Heart left ventricle (tissue), 13 donors: ENCODE measurements around the gene DAAM1.

ENCODE experiments used
- CTCF ChIP-seq, 12 donors: fragments of 200-600 bp; sonication (generic) in 4 of 12; IDR thresholded peaks; one replicate each; pipeline versions ENCODE4 v1.5.0 to v1.8.0; 2018 to 2022; ENCODE audit warnings: antibody characterized with exemption in 12 of 12, mild to moderate bottlenecking in 5 of 12
- POLR2A ChIP-seq, 2 donors: fragments of 450-650 bp; IDR thresholded peaks; one replicate each; pipeline ENCODE4 v1.6.1; 2017; ENCODE audit warnings: antibody characterized with exemption in 2 of 2, mild to moderate bottlenecking in 2 of 2, moderate library complexity in 2 of 2
- donor health status: ischemic (EF 13 %, LVEDD 7.1; RV severe dilation, severe dysfunction).
- donor health status: DM: no; HTN: yes; CAD: no.
- donor health status: DM: no; HTN: no; CAD: no.
- donor health status: ischemic (EF 25% LVEDD 6.9; RV normal size, moderate dysfunction).
- donor health status: ischemic (EF 25% LVEDD 5.7; RV mildly dilated, moderate dysfunction).
- donor health status: ischemic (EF 35%, LVEDD 5.7; RV mildly dilated, moderate dysfunction).
- donor health status: nonischemic (EF 11% LVEDD 7.7; RV severe dilation, severe dysfunction).
- donor health status: DM: yes; HTN: yes; CAD: no.
- donor health status: PGD.
- donor health status: ischemic (EF 29% LVEDD 5.4; RV normal size, mild dysfunction).
- donor health status: nonischemic (EF 23%, LVEDD 6.1; RV moderate dilation, normal function).

- TF ChIP-seq CTCF (IDR thresholded peaks at IDR 0.05) (no peak), POLR2A (IDR thresholded peaks at IDR 0.05) (no peak)
Observed at GRCh38 chr14:59276235-59276634, 87.8 kb downstream of the DAAM1 start.
